Measurements from ENCODE around the gene NKX1-1. TPM values are rescaled to one million over a fixed set of nuclear protein-coding genes. Genes with fewer than 3 reads are reported as not detected.
"Not testable (repeated sequence)": the region's sequence is repeated elsewhere in the genome, so short reads cannot be mapped to it uniquely, and the experiment has no call there.

Gene NKX1-1
- total and polyA plus RNA-seq, 5 donors from 2014 or later, result not detected

- H3K4me3 ChIP-seq (ENCODE audit: low read depth, low read length), result no peak overlapping the region
- H3K27ac ChIP-seq (ENCODE audit: insufficient read depth, low read length, poor library complexity, severe bottlenecking), result no peak overlapping the region
- H3K27ac Mint-ChIP-seq, result no peak overlapping the region
- H3K36me3 ChIP-seq (ENCODE audit: control insufficient read depth, insufficient read depth, low read length), result peaks cover 17% of the 10 kb centered on the region
- H3K9me3 Mint-ChIP-seq, result peaks cover 0 to 14% (median 6%) of the 10 kb centered on the region in 7 donors
- no peaks in the 10 kb centered on the region for H3K4me1 ChIP-seq (ENCODE audit: control insufficient read depth, insufficient read depth, low read length, poor library complexity, severe bottlenecking)
- H3K36me3 Mint-ChIP-seq, result peaks cover 18% of the 10 kb centered on the region
- H3K4me1 Mint-ChIP-seq, result no peaks in the 10 kb centered on the region
- H3K9me3 ChIP-seq (ENCODE audit: control insufficient read depth in 2 of 2, low read length in 2 of 2), result peaks cover 3 to 21% of the 10 kb centered on the region in 2 experiments
- DNase-seq, result no peak
- H3K27me3 Mint-ChIP-seq, result no peaks in the 10 kb centered on the region
- ATAC-seq (ENCODE audit: low read depth in 2 of 2), result no peak
- H3K27me3 ChIP-seq (ENCODE audit: control insufficient read depth, insufficient read depth, low read length), result no peaks in the 10 kb centered on the region
- H3K4me3 Mint-ChIP-seq, result no peak overlapping the region
Observed at GRCh38 chr4:1393866-1394265, 12.4 kb downstream of the NKX1-1 start.

- not testable (repeated sequence) for H3K4me1 ChIP-seq (ENCODE audit: control insufficient read depth, insufficient read depth, low read length, poor library complexity, severe bottlenecking); ATAC-seq (ENCODE audit: low read depth in 2 of 2); H3K27ac ChIP-seq (ENCODE audit: insufficient read depth, low read length, poor library complexity, severe bottlenecking); H3K4me3 ChIP-seq (ENCODE audit: low read depth, low read length); H3K27me3 ChIP-seq (ENCODE audit: control insufficient read depth, insufficient read depth, low read length); H3K4me3 Mint-ChIP-seq; H3K4me1 Mint-ChIP-seq; H3K27ac Mint-ChIP-seq; DNase-seq; H3K27me3 Mint-ChIP-seq
- peaks cover 0 to 19% (median 6%) of the 10 kb centered on the region in 7 donors for H3K9me3 Mint-ChIP-seq
- Histone ChIP-seq H3K9me3 (ENCODE audit: control insufficient read depth in 2 of 2, low read length in 2 of 2) (peaks cover 7 to 21% of the 10 kb centered on the region in 2 experiments), H3K36me3 (ENCODE audit: control insufficient read depth, insufficient read depth, low read length) (peaks cover 17% of the 10 kb centered on the region)
- peaks cover 23% of the 10 kb centered on the region for H3K36me3 Mint-ChIP-seq
Observed at GRCh38 chr4:1393363-1393762, 12.9 kb downstream of the NKX1-1 start.

DNA sequence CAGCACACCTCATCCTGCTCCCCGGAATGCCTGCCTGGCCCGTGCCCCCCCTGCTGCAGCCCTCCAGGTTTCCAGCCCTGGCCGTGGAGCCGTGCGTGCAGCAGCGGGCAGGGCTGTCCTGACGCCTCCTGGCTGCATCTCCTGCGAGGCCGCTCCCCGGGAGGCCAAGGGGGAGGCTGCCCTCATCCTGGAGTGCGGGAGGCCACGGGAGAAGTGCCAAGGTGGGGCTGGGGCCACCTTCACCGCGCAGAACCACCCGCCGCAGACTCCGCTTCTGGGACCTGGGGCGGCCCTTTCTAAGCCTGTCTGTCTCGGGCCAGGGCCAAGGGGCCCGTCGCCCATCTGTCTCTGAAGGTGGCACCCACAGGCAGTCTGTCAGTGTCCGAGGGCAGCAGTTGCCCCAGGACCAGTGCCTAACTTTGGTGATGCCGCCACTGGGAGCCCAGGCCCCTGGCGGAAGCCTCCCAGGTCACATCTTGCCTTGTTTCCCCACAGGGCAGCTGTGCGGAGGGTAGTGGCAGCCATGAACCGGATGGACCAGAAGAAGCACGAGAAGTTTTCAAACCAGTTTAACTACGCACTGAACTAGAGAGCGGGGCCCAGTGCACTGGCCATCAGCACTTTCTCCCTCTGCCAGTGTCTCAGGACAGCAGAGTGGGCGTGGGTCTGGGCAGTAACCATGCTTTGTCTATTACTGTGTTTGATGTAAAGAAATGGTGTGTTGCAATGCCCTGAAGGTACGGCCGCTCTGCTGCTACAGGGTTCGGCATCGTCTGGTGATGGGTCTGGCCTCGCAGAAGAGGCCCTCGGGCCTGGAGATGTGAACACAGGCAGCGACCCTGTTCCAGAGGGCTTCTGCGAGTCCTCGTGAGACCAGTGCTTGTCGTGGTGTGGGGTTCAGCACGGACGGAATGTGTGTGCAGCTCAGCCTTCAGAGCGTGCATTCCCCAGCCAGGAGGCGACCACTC, 20.6 kb downstream of the NKX1-1 start:
- no peak overlapping the region for H3K27ac ChIP-seq (ENCODE audit: insufficient read depth, low read length, poor library complexity, severe bottlenecking)
- H3K27me3 ChIP-seq (ENCODE audit: control insufficient read depth, insufficient read depth, low read length), result no peaks in the 10 kb centered on the region
- ATAC-seq (ENCODE audit: low read depth in 2 of 2), result no peak
- H3K9me3 Mint-ChIP-seq, result peaks cover 0 to 17% (median 7%) of the 10 kb centered on the region in 7 donors
- no peak overlapping the region for H3K4me3 ChIP-seq (ENCODE audit: low read depth, low read length)
- peaks cover 9% of the 10 kb centered on the region for H3K36me3 ChIP-seq (ENCODE audit: control insufficient read depth, insufficient read depth, low read length)
- H3K27ac Mint-ChIP-seq, result no peak overlapping the region
- no peaks in the 10 kb centered on the region for H3K4me1 ChIP-seq (ENCODE audit: control insufficient read depth, insufficient read depth, low read length, poor library complexity, severe bottlenecking)
- DNase-seq, result no peak
- H3K9me3 ChIP-seq (ENCODE audit: control insufficient read depth in 2 of 2, low read length in 2 of 2), result peaks cover 8% of the 10 kb centered on the region in 2 experiments
- H3K27me3 Mint-ChIP-seq, result no peaks in the 10 kb centered on the region
- peaks cover 45% of the 10 kb centered on the region for H3K36me3 Mint-ChIP-seq
- no peaks in the 10 kb centered on the region for H3K4me1 Mint-ChIP-seq
- H3K4me3 Mint-ChIP-seq, result no peak overlapping the region

GRCh38 chr4:1384675-1385372, 21.4 kb downstream of the NKX1-1 start:
- peaks cover 8% of the 10 kb centered on the region in 2 experiments for H3K9me3 ChIP-seq (ENCODE audit: control insufficient read depth in 2 of 2, low read length in 2 of 2)
- DNase-seq (no peak), ATAC-seq (ENCODE audit: low read depth in 2 of 2) (no peak)
- peaks cover 9% of the 10 kb centered on the region for H3K36me3 ChIP-seq (ENCODE audit: control insufficient read depth, insufficient read depth, low read length)
- H3K4me1 ChIP-seq (ENCODE audit: control insufficient read depth, insufficient read depth, low read length, poor library complexity, severe bottlenecking), result no peaks in the 10 kb centered on the region
- no peaks in the 10 kb centered on the region for H3K4me1 Mint-ChIP-seq
- no peak overlapping the region for H3K27ac ChIP-seq (ENCODE audit: insufficient read depth, low read length, poor library complexity, severe bottlenecking)
- H3K36me3 Mint-ChIP-seq, result peaks cover 42% of the 10 kb centered on the region
- H3K9me3 Mint-ChIP-seq, result peaks cover 0 to 14% (median 7%) of the 10 kb centered on the region in 7 donors
- H3K27me3 Mint-ChIP-seq, result no peaks in the 10 kb centered on the region
- no peak overlapping the region for H3K4me3 Mint-ChIP-seq
- H3K27ac Mint-ChIP-seq, result no peak overlapping the region
- H3K27me3 ChIP-seq (ENCODE audit: control insufficient read depth, insufficient read depth, low read length), result no peaks in the 10 kb centered on the region
- no peak overlapping the region for H3K4me3 ChIP-seq (ENCODE audit: low read depth, low read length)

GRCh38 chr4:1383728-1384591, 22.3 kb downstream of the NKX1-1 start:
- no peaks in the 10 kb centered on the region for H3K4me1 ChIP-seq (ENCODE audit: control insufficient read depth, insufficient read depth, low read length, poor library complexity, severe bottlenecking)
- peaks cover 6% of the 10 kb centered on the region for H3K36me3 ChIP-seq (ENCODE audit: control insufficient read depth, insufficient read depth, low read length)
- ATAC-seq (ENCODE audit: low read depth in 2 of 2), result no peak
- H3K27ac ChIP-seq (ENCODE audit: insufficient read depth, low read length, poor library complexity, severe bottlenecking), result no peak overlapping the region
- DNase-seq, result no peak
- Mint-ChIP-seq H3K4me3 (no peak overlapping the region), H3K4me1 (no peaks in the 10 kb centered on the region), H3K27me3 (no peaks in the 10 kb centered on the region), H3K36me3 (peaks cover 37% of the 10 kb centered on the region), H3K27ac (no peak overlapping the region), H3K9me3 (peaks cover 0 to 12% (median 6%) of the 10 kb centered on the region in 7 donors)
- H3K4me3 ChIP-seq (ENCODE audit: low read depth, low read length), result no peak overlapping the region
- no peaks in the 10 kb centered on the region for H3K27me3 ChIP-seq (ENCODE audit: control insufficient read depth, insufficient read depth, low read length)
- peaks cover 8% of the 10 kb centered on the region in 2 experiments for H3K9me3 ChIP-seq (ENCODE audit: control insufficient read depth in 2 of 2, low read length in 2 of 2)

DNA sequence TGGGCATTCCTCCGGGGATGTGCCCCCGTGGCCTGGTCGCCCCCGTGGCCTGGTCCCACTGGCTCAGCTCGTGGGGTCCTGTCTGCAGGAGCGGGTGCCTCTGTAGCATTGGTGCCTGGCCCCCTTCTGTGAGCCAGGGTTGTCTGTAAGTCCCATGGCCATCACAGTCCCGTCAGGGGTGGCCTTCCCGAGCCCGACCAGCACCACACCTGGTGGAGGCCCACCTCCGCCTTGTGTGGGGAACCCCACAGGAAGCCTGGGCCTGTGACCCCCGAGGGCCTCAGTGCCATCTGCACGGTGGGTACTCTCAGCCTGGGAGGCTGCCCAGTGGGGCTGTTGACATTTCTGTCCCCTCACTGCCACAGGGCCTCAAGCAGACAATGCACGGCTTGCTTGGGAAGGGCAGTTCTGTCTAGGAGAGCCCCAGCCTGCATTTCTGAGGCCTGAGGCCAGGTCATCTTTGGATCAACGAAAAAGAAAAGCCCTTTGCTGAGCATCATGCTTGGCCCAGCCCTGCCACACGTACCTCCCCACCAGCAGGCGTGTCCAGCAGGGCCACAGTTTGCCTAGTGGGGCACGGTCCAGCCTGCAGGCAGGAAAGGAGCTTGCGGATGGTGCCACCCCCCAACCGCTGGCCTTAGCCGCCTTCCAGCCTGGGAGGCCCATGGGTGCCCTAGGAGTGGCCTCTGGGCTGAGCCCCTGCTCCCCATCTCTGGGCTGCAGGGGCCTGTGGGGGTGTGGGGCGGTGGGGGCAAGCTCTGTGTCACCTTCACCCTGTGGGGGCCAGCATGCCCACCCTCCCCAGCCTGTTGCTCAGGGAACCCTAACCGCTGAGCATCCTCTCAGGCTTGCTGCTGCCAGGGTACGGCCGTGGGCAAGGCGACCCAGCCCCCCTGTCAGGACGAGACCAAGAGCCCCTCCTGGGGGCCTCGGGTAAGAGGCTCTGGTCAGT, 23.2 kb downstream of the NKX1-1 start:
- DNase-seq, result no peak
- Mint-ChIP-seq H3K4me1 (no peaks in the 10 kb centered on the region), H3K27me3 (no peaks in the 10 kb centered on the region), H3K36me3 (peaks cover 28% of the 10 kb centered on the region), H3K27ac (no peak overlapping the region), H3K4me3 (no peak overlapping the region), H3K9me3 (peaks cover 0 to 3% (median 0%) of the 10 kb centered on the region in 7 donors)
- Histone ChIP-seq H3K4me1 (ENCODE audit: control insufficient read depth, insufficient read depth, low read length, poor library complexity, severe bottlenecking) (no peaks in the 10 kb centered on the region), H3K9me3 (ENCODE audit: control insufficient read depth in 2 of 2, low read length in 2 of 2) (peaks cover 0 to under 1% of the 10 kb centered on the region in 2 experiments), H3K27me3 (ENCODE audit: control insufficient read depth, insufficient read depth, low read length) (no peaks in the 10 kb centered on the region), H3K36me3 (ENCODE audit: control insufficient read depth, insufficient read depth, low read length) (peaks cover 6% of the 10 kb centered on the region), H3K4me3 (ENCODE audit: low read depth, low read length) (no peak overlapping the region), H3K27ac (ENCODE audit: insufficient read depth, low read length, poor library complexity, severe bottlenecking) (no peak overlapping the region)
- no peak for ATAC-seq (ENCODE audit: low read depth in 2 of 2)

Measured in CD4-positive, CD25-positive, alpha-beta regulatory T cell (primary cell).